ENCODE data around the gene ZNF627.

The ZNF627 gene

GRCh38 chr19:11597202-11598102 lies at the start of gene ZNF627 (continued):
- TF ChIP-seq PATZ1 (tag by site-specific recombination; IDR thresholded peaks at IDR 0.05): peak; percentile 89; the same call in 1 of the 2 replicates
- TF ChIP-seq ZNF544 (tag by site-specific recombination; IDR thresholded peaks at IDR 0.05): no peak
- no peak for TF ChIP-seq ZNF776 (tag by site-specific recombination; IDR thresholded peaks at IDR 0.05; ENCODE audit: borderline replicate concordance)
- TF ChIP-seq PRDM4 (tag by site-specific recombination; IDR thresholded peaks at IDR 0.05): peak; percentile 39; the same call in 1 of the 2 replicates
- peak; percentile 82 for TF ChIP-seq ZBTB20 (tag by site-specific recombination; IDR thresholded peaks at IDR 0.05)
- peak; percentile 84 for TF ChIP-seq ZNF391 (tag by site-specific recombination; IDR thresholded peaks at IDR 0.05; ENCODE audit: borderline replicate concordance, low read depth)
- TF ChIP-seq ZBTB21 (tag by site-specific recombination; IDR thresholded peaks at IDR 0.05): peak; percentile 86
- TF ChIP-seq ZNF701 (tag by site-specific recombination; IDR thresholded peaks at IDR 0.05): no peak
- TF ChIP-seq PRDM2 (tag by site-specific recombination; IDR thresholded peaks at IDR 0.05; ENCODE audit: borderline replicate concordance): no peak
- no peak for TF ChIP-seq ZNF155 (tag by site-specific recombination; IDR thresholded peaks at IDR 0.05)
- no peak for TF ChIP-seq ZNF777 (tag by site-specific recombination; IDR thresholded peaks at IDR 0.05; ENCODE audit: borderline replicate concordance)
- peak; percentile 80 for TF ChIP-seq ZNF501 (tag by site-specific recombination; IDR thresholded peaks at IDR 0.05)
- no peak for TF ChIP-seq ZNF175 (tag by site-specific recombination; IDR thresholded peaks at IDR 0.05)
- TF ChIP-seq SP3 (tag by site-specific recombination; IDR thresholded peaks at IDR 0.05): peak; percentile 74
- TF ChIP-seq ZNF398 (tag by site-specific recombination; IDR thresholded peaks at IDR 0.05): peak; percentile 26; the same call in 1 of the 2 replicates
- no peak for TF ChIP-seq HOXA7 (CRISPR knock-in tag; IDR thresholded peaks at IDR 0.05; ENCODE audit: borderline replicate concordance)
- TF ChIP-seq KLF10 (tag by site-specific recombination; IDR thresholded peaks at IDR 0.05): peak; percentile 60
- TF ChIP-seq ZBTB10 (tag by site-specific recombination; IDR thresholded peaks at IDR 0.05): peak; percentile 89
- peak; percentile 96 for TF ChIP-seq ZNF561 (tag by site-specific recombination; IDR thresholded peaks at IDR 0.05; ENCODE audit: borderline replicate concordance)
- TF ChIP-seq GFI1B (tag by site-specific recombination; IDR thresholded peaks at IDR 0.05): 0 out of 2 replicates have a peak, but pooled peaks have one; percentile 39
- TF ChIP-seq OVOL3 (tag by site-specific recombination; IDR thresholded peaks at IDR 0.05): 0 out of 2 replicates have a peak, but pooled peaks have one; percentile 19
- TF ChIP-seq ZNF2 (tag by site-specific recombination; IDR thresholded peaks at IDR 0.05): peak; percentile 25; the same call in 1 of the 2 replicates
- peak; percentile 61 for TF ChIP-seq ZNF76 (tag by site-specific recombination; IDR thresholded peaks at IDR 0.05; ENCODE audit: borderline replicate concordance, low read depth)
